GM12878 (cell line): ENCODE data around the gene ZNF417. TPM values are rescaled to one million over a fixed set of nuclear protein-coding genes. Genes with fewer than 3 reads are reported as not detected.

Experiments used
- ATAC-seq: fragments of 200-7000 bp; cut with Tn5 transposase; 3 replicates; pipeline ENCODE4 v1.9.1; 2020; ENCODE audit warnings: mild to moderate bottlenecking, moderate library complexity
- BruUV-seq: library from RNA; stranded (reverse); fragments of 400-500 nt; replicated peaks from 2 replicates; lab custom pipeline; 2021; lab: Mats Ljungman, UMichigan
- CTCF ChIA-PET: fragments of 300-600 bp; sonication (Branson Sonifier 250); formaldehyde crosslinking; extraction: SDS; loops from one replicate; lab custom pipeline; 2021; ENCODE audit warnings: inconsistent platforms; lab: Yijun Ruan, JAX
- POLR2A ChIA-PET: fragments of 350-600 bp; formaldehyde crosslinking; extraction: SDS; loops from one replicate; lab custom pipeline; 2021; ENCODE audit warnings: inconsistent platforms; lab: Charles Lee
- RAD21 ChIA-PET: fragments of 300-600 bp; sonication (Branson Sonifier 250); formaldehyde crosslinking; loops from one replicate; lab custom pipeline; 2023; ENCODE audit warnings: antibody characterized with exemption; ENCODE audit not compliant: unreplicated experiment; lab: Charles Lee
- SMC1A ChIA-PET: fragments of 300-600 bp; sonication (Branson Sonifier 250); formaldehyde crosslinking; loops from one replicate; lab custom pipeline; 2023; ENCODE audit not compliant: unreplicated experiment, uncharacterized antibody; lab: Charles Lee
- DNase-seq: peaks from one replicate; pipeline ENCODE4 v3.0.0-alpha.2; 2011; ENCODE audit warnings: low read depth, low spot score
- FAIRE-seq: peaks from 3 replicates; lab custom pipeline; 2011; peaks lifted over from hg19 to GRCh38; lab: Jason Lieb, UNC
- H2AFZ ChIP-seq: 2 replicates; pipeline ENCODE4 v1.6.0; 2011; ENCODE audit warnings: low read depth, low read length, control low read depth; ENCODE audit not compliant: control insufficient read depth
- H3K27ac ChIP-seq: 2 replicates; pipeline ENCODE4 v1.5.1; 2011; ENCODE audit warnings: control low read depth; ENCODE audit not compliant: control insufficient read depth, insufficient read depth
- H3K27me3 ChIP-seq, 2 experiments: replicated peaks in 1 of 2; 2 replicates each; pipeline versions ENCODE4 v1.6.0 to v1.6.1; 2011; ENCODE audit warnings: low read length in 1 of 2; ENCODE audit not compliant: control insufficient read depth in 2 of 2, insufficient read depth in 2 of 2
- H3K36me3 ChIP-seq, 2 experiments: 2 replicates each; pipeline ENCODE4 v1.5.1; 2011; ENCODE audit warnings: low read length in 1 of 2; ENCODE audit not compliant: control insufficient read depth in 2 of 2, insufficient read depth in 2 of 2
- H3K4me1 ChIP-seq: 2 replicates; pipeline ENCODE4 v1.6.1; 2011; ENCODE audit warnings: mild to moderate bottlenecking, low read length, moderate library complexity, mixed read lengths; ENCODE audit not compliant: control insufficient read depth, insufficient read depth
- H3K4me2 ChIP-seq: 2 replicates; pipeline ENCODE4 v1.6.0; 2011; ENCODE audit warnings: control low read depth; ENCODE audit not compliant: control insufficient read depth, insufficient read depth
- H3K4me3 ChIP-seq: fragments of 200-600 bp; sonication (generic); 2 replicates; pipeline ENCODE4 v1.5.1; 2016
- H3K79me2 ChIP-seq: 2 replicates; pipeline ENCODE4 v1.6.0; 2011; ENCODE audit warnings: low read length; ENCODE audit not compliant: control insufficient read depth, insufficient read depth
- H3K9ac ChIP-seq: 2 replicates; pipeline ENCODE4 v1.8.0; 2011; ENCODE audit warnings: low read length, control low read depth, mixed read lengths; ENCODE audit not compliant: control insufficient read depth, insufficient read depth
- H3K9me3 ChIP-seq: replicated peaks from 3 replicates; pipeline ENCODE4 v1.5.1; 2011; ENCODE audit warnings: mild to moderate bottlenecking, low read length; ENCODE audit not compliant: control insufficient read depth, insufficient read depth
- H4K20me1 ChIP-seq: 2 replicates; pipeline ENCODE4 v1.6.0; 2011; ENCODE audit not compliant: control insufficient read depth, insufficient read depth
- BRCA1 ChIP-seq: IDR thresholded peaks from 2 replicates; pipeline ENCODE4 v1.6.1; 2011; ENCODE audit warnings: low read depth, low read length, improper control_type of control experiment
- IKZF2 ChIP-seq, 2 experiments: fragments of 450-650 bp; IDR thresholded peaks; 2 replicates each; pipeline ENCODE4 v1.6.1; 2017; ENCODE audit warnings: mild to moderate bottlenecking in 2 of 2, moderate library complexity in 2 of 2
- SRF ChIP-seq, 2 experiments: IDR thresholded peaks; 2 replicates each; pipeline ENCODE4 v1.6.1; 2011; ENCODE audit warnings: low read depth in 2 of 2, low read length in 2 of 2, mild to moderate bottlenecking in 1 of 2, moderate library complexity in 1 of 2
- TCF3 ChIP-seq: IDR thresholded peaks from 2 replicates; pipeline ENCODE4 v1.6.1; 2012; ENCODE audit warnings: low read depth, mild to moderate bottlenecking, low read length, borderline replicate concordance; ENCODE audit not compliant: insufficient read depth
- YBX1 ChIP-seq: fragments of 450-650 bp; IDR thresholded peaks from 2 replicates; pipeline ENCODE4 v1.6.1; 2016; ENCODE audit warnings: antibody characterized with exemption
- ZNF217 ChIP-seq: fragments of 450-650 bp; IDR thresholded peaks from 2 replicates; pipeline ENCODE4 v1.6.1; 2017; ENCODE audit warnings: antibody characterized with exemption, mild to moderate bottlenecking
- WGBS: methylation state at CpG from one replicate; pipeline ENCODE4 v1.1.6; 2016; ENCODE audit warnings: low lambda C conversion rate; ENCODE audit not compliant: insufficient replicate concordance, insufficient coverage; ENCODE audit errors: missing lambda C conversion rate; 5-methylcytosine and 5-hydroxymethylcytosine counted together
- in situ Hi-C: fragments of 300-500 bp; cut with MboI; formaldehyde crosslinking; loops from 9 replicates; pipeline ENCODE4 v1.14.3; 2018; ENCODE audit warnings: mixed read lengths
- intact Hi-C: fragments of 100-400 bp; cut with micrococcal nuclease; formaldehyde crosslinking; loops from one replicate; pipeline ENCODE4 v1.14.2; 2022; ENCODE audit not compliant: unreplicated experiment
- polyA plus RNA-seq, 11 experiments: library from polyadenylated mRNA; depleted of rRNA in 4 of 11; unstranded in 6 of 11; stranded (reverse) in 5 of 11; fragments of >200 nt; fragmentation: Nextera tagmentation in 4 of 11; fragmentation: Illumina TruSeq in 1 of 11; extraction: Ambion mirVana in 4 of 11; extraction: Trizol in 1 of 11; gene quantifications; 1 replicate in 1 of 11; 2 replicates in 10 of 11; pipeline versions ENCODE4 v1.2.1 to v1.2.3, GENCODE V29; 2011 to 2016; ENCODE audit warnings: inconsistent platforms in 2 of 11, missing spikeins in 2 of 11, low read depth in 1 of 11
- total RNA-seq, 4 experiments: library from RNA; depleted of rRNA in 3 of 4; stranded (reverse); fragments of >200 nt in 3 of 4; fragmentation: Illumina TruSeq in 1 of 4; extraction: Trizol in 1 of 4; gene quantifications; 2 replicates each; pipeline versions ENCODE4 v1.2.1 to v1.2.3, GENCODE V29; 2013 to 2021

ZNF417 gene
- total and polyA plus RNA-seq, 10 of the 15 experiments (the other 5 are each of a cell fraction or from before 2014, with no cell fraction given) = 1.3 to 13.6 (median 6.5) TPM

DNA sequence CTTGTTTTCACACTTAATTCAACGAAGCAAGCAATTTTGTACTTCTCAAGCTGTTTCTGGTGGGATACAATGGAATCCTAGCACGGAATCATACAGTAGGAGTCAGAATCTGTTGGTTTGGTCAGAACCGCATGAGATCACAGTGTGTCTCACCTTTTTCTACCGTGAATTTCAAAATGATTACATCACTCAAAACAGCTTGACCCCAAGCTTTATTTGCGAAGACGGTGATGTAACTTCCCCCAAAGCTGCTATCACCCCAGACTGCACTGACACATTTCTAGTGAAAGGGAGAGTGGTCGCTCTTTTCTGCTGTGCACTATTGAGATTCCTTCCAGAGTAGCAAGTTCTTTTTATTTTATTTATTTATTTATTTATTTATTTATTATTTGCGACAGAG, 48.4 kb upstream of the ZNF417 start:
- BruUV-seq = no TSS peak
- Histone ChIP-seq H3K79me2 (no peaks in the 10 kb centered on the region), H2AFZ (no peak overlapping the region), H3K27ac (no peak overlapping the region), H3K9ac (no peak overlapping the region), H4K20me1 (no peaks in the 10 kb centered on the region), H3K4me1 (no peaks in the 10 kb centered on the region), H3K4me3 (no peak overlapping the region), H3K9me3 (peaks cover 5% of the 10 kb centered on the region; the same call in 2 of the 3 replicates), H3K36me3 (no peaks in the 10 kb centered on the region), H3K27me3 (no peaks in the 10 kb centered on the region), H3K4me2 (no peak overlapping the region)
- RAD21 ChIA-PET = no interaction called here
- 72% methylated on average over 8 of the region's 8 CpGs for WGBS
- no peak for TF ChIP-seq TCF3
- SMC1A ChIA-PET = no interaction called here
- intact Hi-C loops (no loop called here), in situ Hi-C loops (no loop called here)
- FAIRE-seq (no peak), DNase-seq (no peak), ATAC-seq (no peak)
- POLR2A ChIA-PET = no interaction called here
- CTCF ChIA-PET = no interaction called here

DNA sequence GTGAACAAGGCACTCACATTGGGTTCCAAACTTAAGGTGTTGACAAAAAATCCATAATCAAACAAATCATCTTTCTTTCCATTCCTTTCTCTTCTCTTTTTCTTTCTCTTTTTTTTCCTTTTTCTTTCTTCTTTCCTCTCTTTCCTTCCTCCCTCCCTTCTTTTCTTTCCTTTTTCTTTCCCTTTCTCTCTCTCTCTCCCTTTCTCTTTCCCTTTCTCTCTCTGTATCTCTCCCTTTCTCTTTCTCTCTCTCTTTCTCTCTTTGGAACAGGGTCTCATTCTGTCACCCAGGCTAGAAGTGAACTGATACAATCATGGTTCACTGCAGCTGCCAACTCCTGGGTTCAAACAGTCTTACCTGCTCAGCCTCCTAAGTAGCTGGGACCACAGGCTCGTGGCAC, 45.4 kb upstream of the ZNF417 start:
- H3K4me2 ChIP-seq = no peak overlapping the region
- H3K9ac ChIP-seq = no peak overlapping the region
- in situ Hi-C loops = no loop called here
- POLR2A ChIA-PET = no interaction called here
- TF ChIP-seq IKZF2 (IDR thresholded peaks at IDR 0.05) (no peak), BRCA1 (no peak), ZNF217 (no peak), YBX1 (no peak), SRF (IDR thresholded peaks at IDR 0.05; ENCODE audit: low read depth in 2 of 2, low read length in 2 of 2) (no peak)
- TF ChIP-seq, all 136 proteins: peak for 0
- Histone ChIP-seq H3K27ac (no peak overlapping the region), H4K20me1 (no peaks in the 10 kb centered on the region), H2AFZ (no peak overlapping the region), H3K4me3 (no peak overlapping the region), H3K9me3 (peaks cover 5% of the 10 kb centered on the region; the same call in 1 of the 3 replicates), H3K4me1 (no peaks in the 10 kb centered on the region), H3K36me3 (no peaks in the 10 kb centered on the region), H3K27me3 (no peaks in the 10 kb centered on the region), H3K79me2 (no peaks in the 10 kb centered on the region)
- 7% methylated on average over 1 of the region's 1 CpG for WGBS
- ChIA-PET SMC1A (no interaction called here), RAD21 (no interaction called here), CTCF (no interaction called here)
- no peak for FAIRE-seq
- intact Hi-C loops = no loop called here
- BruUV-seq = no TSS peak
- no peak for ATAC-seq
- DNase-seq = no peak
